ENCODE data around the gene LDLRAD3. TPM values are rescaled to one million over a fixed set of nuclear protein-coding genes. Genes with fewer than 3 reads are reported as not detected.

LDLRAD3 gene
- total RNA-seq, 1 donor from 2014 or later = 8.6 TPM

- no peak overlapping the region for H3K27ac Mint-ChIP-seq (ENCODE audit: unreplicated experiment)
- H3K4me3 Mint-ChIP-seq (ENCODE audit: unreplicated experiment) = no peak overlapping the region
- H3K4me1 Mint-ChIP-seq (ENCODE audit: low read depth) = peaks cover 23% of the 10 kb centered on the region
- DNase-seq (ENCODE audit: low spot score) = no peak
- no peaks in the 10 kb centered on the region for H3K27me3 Mint-ChIP-seq (ENCODE audit: low read depth)
- TF ChIP-seq, protein P1, sequence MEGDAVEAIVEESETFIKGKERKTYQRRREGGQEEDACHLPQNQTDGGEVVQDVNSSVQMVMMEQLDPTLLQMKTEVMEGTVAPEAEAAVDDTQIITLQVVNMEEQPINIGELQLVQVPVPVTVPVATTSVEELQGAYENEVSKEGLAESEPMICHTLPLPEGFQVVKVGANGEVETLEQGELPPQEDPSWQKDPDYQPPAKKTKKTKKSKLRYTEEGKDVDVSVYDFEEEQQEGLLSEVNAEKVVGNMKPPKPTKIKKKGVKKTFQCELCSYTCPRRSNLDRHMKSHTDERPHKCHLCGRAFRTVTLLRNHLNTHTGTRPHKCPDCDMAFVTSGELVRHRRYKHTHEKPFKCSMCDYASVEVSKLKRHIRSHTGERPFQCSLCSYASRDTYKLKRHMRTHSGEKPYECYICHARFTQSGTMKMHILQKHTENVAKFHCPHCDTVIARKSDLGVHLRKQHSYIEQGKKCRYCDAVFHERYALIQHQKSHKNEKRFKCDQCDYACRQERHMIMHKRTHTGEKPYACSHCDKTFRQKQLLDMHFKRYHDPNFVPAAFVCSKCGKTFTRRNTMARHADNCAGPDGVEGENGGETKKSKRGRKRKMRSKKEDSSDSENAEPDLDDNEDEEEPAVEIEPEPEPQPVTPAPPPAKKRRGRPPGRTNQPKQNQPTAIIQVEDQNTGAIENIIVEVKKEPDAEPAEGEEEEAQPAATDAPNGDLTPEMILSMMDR (IDR thresholded peaks at IDR 0.05) = no peak
- peaks cover 7% of the 10 kb centered on the region for H3K36me3 Mint-ChIP-seq (ENCODE audit: low read depth)
- H3K9me3 Mint-ChIP-seq (ENCODE audit: low read depth) = no peaks in the 10 kb centered on the region
These were observed 155.1 kb downstream of the LDLRAD3 start for GRCh38 chr11:36098853-36099375.

DNA sequence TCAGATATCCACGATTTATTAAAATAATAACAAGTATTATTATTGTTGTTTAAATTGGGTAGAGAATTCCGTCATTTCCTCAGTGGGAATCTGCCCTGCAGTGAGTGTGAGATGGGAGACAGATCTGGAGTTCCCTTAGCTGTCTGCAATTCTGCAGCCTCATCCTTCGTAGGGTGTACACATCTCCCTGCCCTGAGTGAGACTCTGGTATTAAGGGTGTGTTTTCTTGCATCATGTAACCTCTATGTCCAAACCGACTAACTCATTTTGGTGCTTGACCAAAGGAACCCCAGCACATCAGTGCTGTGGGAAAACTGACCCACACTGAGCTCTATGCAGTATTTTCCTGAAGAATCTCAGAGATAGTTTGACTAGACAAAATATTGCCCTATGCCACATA lies 157.6 kb downstream of the LDLRAD3 start:
- TF ChIP-seq, protein P1 (IDR thresholded peaks at IDR 0.05) = no peak
- H3K4me3 Mint-ChIP-seq (ENCODE audit: unreplicated experiment) = no peak overlapping the region
- H3K36me3 Mint-ChIP-seq (ENCODE audit: low read depth) = peaks cover 9% of the 10 kb centered on the region
- H3K27me3 Mint-ChIP-seq (ENCODE audit: low read depth) = no peaks in the 10 kb centered on the region
- no peaks in the 10 kb centered on the region for H3K9me3 Mint-ChIP-seq (ENCODE audit: low read depth)
- no peak overlapping the region for H3K27ac Mint-ChIP-seq (ENCODE audit: unreplicated experiment)
- no peak for DNase-seq (ENCODE audit: low spot score)
- H3K4me1 Mint-ChIP-seq (ENCODE audit: low read depth) = peaks cover 30% of the 10 kb centered on the region

DNA sequence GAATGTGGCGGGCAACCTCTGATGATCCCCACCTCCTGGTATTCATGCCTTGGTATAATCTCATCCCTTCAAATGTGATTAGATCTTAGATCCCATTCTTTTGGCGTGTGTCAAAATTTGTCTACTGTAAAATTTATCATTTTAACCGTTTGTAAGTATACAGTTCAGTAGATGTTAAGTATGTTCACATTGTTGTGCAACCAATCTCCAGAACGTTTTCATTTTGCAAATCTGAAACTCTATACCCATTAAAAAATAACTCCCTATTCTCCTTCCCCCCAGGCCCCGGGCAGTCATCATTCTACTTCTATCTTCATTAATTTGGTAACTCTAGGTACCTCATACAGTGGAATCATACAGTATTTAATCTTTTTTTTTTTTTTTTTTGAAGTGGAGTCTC lies 159.0 kb downstream of the LDLRAD3 start:
- Mint-ChIP-seq H3K4me3 (ENCODE audit: unreplicated experiment) (no peak overlapping the region), H3K4me1 (ENCODE audit: low read depth) (peaks cover 23% of the 10 kb centered on the region), H3K27me3 (ENCODE audit: low read depth) (no peaks in the 10 kb centered on the region), H3K27ac (ENCODE audit: unreplicated experiment) (no peak overlapping the region), H3K36me3 (ENCODE audit: low read depth) (peaks cover 9% of the 10 kb centered on the region), H3K9me3 (ENCODE audit: low read depth) (no peaks in the 10 kb centered on the region)
- TF ChIP-seq, protein P1 (IDR thresholded peaks at IDR 0.05) = no peak
- DNase-seq (ENCODE audit: low spot score) = no peak

- H3K4me3 Mint-ChIP-seq (ENCODE audit: unreplicated experiment) = no peak overlapping the region
- peaks cover 10% of the 10 kb centered on the region for H3K36me3 Mint-ChIP-seq (ENCODE audit: low read depth)
- H3K4me1 Mint-ChIP-seq (ENCODE audit: low read depth) = peaks cover 14% of the 10 kb centered on the region
- no peaks in the 10 kb centered on the region for H3K27me3 Mint-ChIP-seq (ENCODE audit: low read depth)
- TF ChIP-seq, protein P1 (IDR thresholded peaks at IDR 0.05) = no peak
- H3K9me3 Mint-ChIP-seq (ENCODE audit: low read depth) = no peaks in the 10 kb centered on the region
- DNase-seq (ENCODE audit: low spot score) = no peak
- H3K27ac Mint-ChIP-seq (ENCODE audit: unreplicated experiment) = no peak overlapping the region
These were observed 160.2 kb downstream of the LDLRAD3 start for GRCh38 chr11:36103933-36104530.

GRCh38 chr11:36104660-36104992 lies 160.8 kb downstream of the LDLRAD3 start:
- Mint-ChIP-seq H3K4me1 (ENCODE audit: low read depth) (peaks cover 16% of the 10 kb centered on the region), H3K4me3 (ENCODE audit: unreplicated experiment) (no peak overlapping the region), H3K9me3 (ENCODE audit: low read depth) (no peaks in the 10 kb centered on the region), H3K27ac (ENCODE audit: unreplicated experiment) (no peak overlapping the region), H3K27me3 (ENCODE audit: low read depth) (no peaks in the 10 kb centered on the region), H3K36me3 (ENCODE audit: low read depth) (peaks cover 9% of the 10 kb centered on the region)
- TF ChIP-seq, protein P1 (IDR thresholded peaks at IDR 0.05) = no peak
- DNase-seq (ENCODE audit: low spot score) = no peak
